NAMALWA (cell line): ENCODE data around the gene ADGRF5.
"Not testable (repeated sequence)": the region's sequence is repeated elsewhere in the genome, so short reads cannot be mapped to it uniquely, and the experiment has no call there.

Source experiments
- DNase-seq: peaks from one replicate; pipeline ENCODE4 v3.0.0-alpha.2; 2015; ENCODE audit warnings: low spot score

Gene ADGRF5

GRCh38 chr6:46894433-46894832 lies 27.3 kb downstream of the ADGRF5 start:
- no peak for DNase-seq

GRCh38 chr6:46893648-46894047 lies 28.1 kb downstream of the ADGRF5 start:
- DNase-seq, result no peak

GRCh38 chr6:46891252-46891795 lies 30.4 kb downstream of the ADGRF5 start:
- no peak for DNase-seq

GRCh38 chr6:46888578-46888977 lies 33.2 kb downstream of the ADGRF5 start:
- no peak for DNase-seq

GRCh38 chr6:46888031-46888430 lies 33.7 kb downstream of the ADGRF5 start:
- no peak for DNase-seq

GRCh38 chr6:46882645-46883044 lies 39.1 kb downstream of the ADGRF5 start:
- no peak for DNase-seq

- no peak for DNase-seq
Observed at GRCh38 chr6:46879003-46879402, 42.7 kb downstream of the ADGRF5 start.

- no peak for DNase-seq
Observed at GRCh38 chr6:46876126-46876525, 45.6 kb downstream of the ADGRF5 start.

- no peak for DNase-seq
Observed at GRCh38 chr6:46867411-46867810, 54.3 kb downstream of the ADGRF5 start.

GRCh38 chr6:46865221-46865620 lies 56.5 kb downstream of the ADGRF5 start:
- DNase-seq, result no peak

GRCh38 chr6:46863791-46864190 lies 57.9 kb downstream of the ADGRF5 start:
- DNase-seq, result no peak

GRCh38 chr6:46862381-46862780 lies 59.4 kb downstream of the ADGRF5 start:
- DNase-seq, result no peak

- DNase-seq, result peak; percentile 46
Observed at GRCh38 chr6:46855966-46856365, 65.8 kb downstream of the ADGRF5 start.

- not testable (repeated sequence) for DNase-seq
Observed at GRCh38 chr6:46851576-46851975, 70.2 kb downstream of the ADGRF5 start.

GRCh38 chr6:46850792-46851191 lies 70.9 kb downstream of the ADGRF5 start:
- DNase-seq, result no peak

- no peak for DNase-seq
Observed at GRCh38 chr6:46849361-46849690, 72.4 kb downstream of the ADGRF5 start.

GRCh38 chr6:46848684-46849360 lies 72.9 kb downstream of the ADGRF5 start:
- peak; percentile 57 for DNase-seq

- DNase-seq, result no peak
Observed at GRCh38 chr6:46845126-46845525, 76.6 kb downstream of the ADGRF5 start.

GRCh38 chr6:46842252-46842846 lies 79.4 kb downstream of the ADGRF5 start:
- not testable (repeated sequence) for DNase-seq

GRCh38 chr6:46838033-46838432 lies 83.7 kb downstream of the ADGRF5 start:
- DNase-seq, result no peak

GRCh38 chr6:46834991-46835390 lies 86.7 kb downstream of the ADGRF5 start:
- not testable (repeated sequence) for DNase-seq

GRCh38 chr6:46834257-46834916 lies 87.4 kb downstream of the ADGRF5 start:
- DNase-seq, result not testable (repeated sequence)

- DNase-seq, result no peak
Observed at GRCh38 chr6:46832816-46833215, 88.9 kb downstream of the ADGRF5 start.
